Trophoblast cell (in vitro differentiated cells and primary cell): ENCODE results near the gene ITFG1.
"Not testable (repeated sequence)": the region's sequence is repeated elsewhere in the genome, so short reads cannot be mapped to it uniquely, and the experiment has no call there.

Experiments used
- DNase-seq, 2 donors: peaks; one replicate each; pipeline ENCODE4 v3.0.0-alpha.2; 2016
- H2AFZ ChIP-seq: 2 replicates; pipeline ENCODE4 v1.6.1; 2013; ENCODE audit warnings: low read length, moderate library complexity, mild to moderate bottlenecking; ENCODE audit not compliant: insufficient read depth, poor library complexity
- H2AK5ac ChIP-seq: 2 replicates; pipeline ENCODE4 v1.6.1; 2013; ENCODE audit warnings: mild to moderate bottlenecking, low read length
- H2BK120ac ChIP-seq: 2 replicates; pipeline ENCODE4 v1.6.1; 2013; ENCODE audit warnings: low read length, mild to moderate bottlenecking, moderate library complexity; ENCODE audit not compliant: insufficient read depth, poor library complexity
- H2BK12ac ChIP-seq: 2 replicates; pipeline ENCODE4 v1.6.1; 2013; ENCODE audit warnings: mild to moderate bottlenecking, low read length, moderate library complexity
- H2BK5ac ChIP-seq: 2 replicates; pipeline ENCODE4 v1.6.1; 2013; ENCODE audit warnings: low read length, low read depth, moderate library complexity, mild to moderate bottlenecking; ENCODE audit not compliant: poor library complexity
- H3K14ac ChIP-seq: 2 replicates; pipeline ENCODE4 v1.6.1; 2013; ENCODE audit warnings: mild to moderate bottlenecking, low read length
- H3K18ac ChIP-seq: 2 replicates; pipeline ENCODE4 v1.6.1; 2013; ENCODE audit warnings: mild to moderate bottlenecking, low read length
- H3K23ac ChIP-seq: 2 replicates; pipeline ENCODE4 v1.6.1; 2013; ENCODE audit warnings: low read length
- H3K27ac ChIP-seq: 2 replicates; pipeline ENCODE4 v1.5.1; 2013; ENCODE audit warnings: low read depth, mild to moderate bottlenecking, inconsistent platforms, low read length, moderate library complexity
- H3K27me3 ChIP-seq: 2 replicates; pipeline ENCODE4 v1.6.1; 2013; ENCODE audit warnings: inconsistent platforms, mild to moderate bottlenecking, low read length, moderate library complexity; ENCODE audit not compliant: insufficient read depth
- H3K36me3 ChIP-seq, 2 experiments: 1 replicate in 1 of 2; 2 replicates in 1 of 2; pipeline ENCODE4 v1.6.1; 2013; ENCODE audit warnings: low read length in 2 of 2, mild to moderate bottlenecking in 2 of 2, moderate library complexity in 1 of 2; ENCODE audit not compliant: insufficient read depth in 2 of 2, control insufficient read depth in 1 of 2
- H3K4ac ChIP-seq: 2 replicates; pipeline ENCODE4 v1.6.1; 2013; ENCODE audit warnings: low read depth, mild to moderate bottlenecking, low read length, moderate library complexity
- H3K4me1 ChIP-seq, 2 experiments: 1 replicate in 1 of 2; 2 replicates in 1 of 2; pipeline ENCODE4 v1.6.1; 2013; ENCODE audit warnings: low read length in 2 of 2, mild to moderate bottlenecking in 2 of 2, moderate library complexity in 1 of 2; ENCODE audit not compliant: insufficient read depth in 2 of 2, control insufficient read depth in 1 of 2
- H3K4me2 ChIP-seq: 2 replicates; pipeline ENCODE4 v1.6.1; 2013; ENCODE audit warnings: inconsistent platforms, mild to moderate bottlenecking, low read length, moderate library complexity
- H3K4me3 ChIP-seq: 2 replicates; pipeline ENCODE4 v1.5.1; 2013; ENCODE audit warnings: mild to moderate bottlenecking, low read depth, low read length, inconsistent platforms
- H3K79me1 ChIP-seq: one replicate; pipeline ENCODE4 v1.6.1; 2013; ENCODE audit warnings: low read length
- H3K79me2 ChIP-seq: 2 replicates; pipeline ENCODE4 v1.6.1; 2013; ENCODE audit warnings: low read length, mild to moderate bottlenecking; ENCODE audit not compliant: control insufficient read depth, insufficient read depth, poor library complexity
- H3K9ac ChIP-seq: 2 replicates; pipeline ENCODE4 v1.6.1; 2013; ENCODE audit warnings: mild to moderate bottlenecking, low read length
- H3K9me3 ChIP-seq: 2 replicates; pipeline ENCODE4 v1.6.1; 2013; ENCODE audit warnings: low read depth, mild to moderate bottlenecking, control low read depth, inconsistent platforms, low read length; ENCODE audit not compliant: insufficient read depth
- H4K12ac ChIP-seq: 2 replicates; pipeline ENCODE4 v1.6.1; 2013; ENCODE audit warnings: low read depth, mild to moderate bottlenecking, low read length, moderate library complexity
- H4K8ac ChIP-seq: 2 replicates; pipeline ENCODE4 v1.6.1; 2013; ENCODE audit warnings: low read depth, mild to moderate bottlenecking, low read length, moderate library complexity
- H4K91ac ChIP-seq: one replicate; pipeline ENCODE4 v1.6.1; 2013; ENCODE audit warnings: low read depth, mild to moderate bottlenecking, low read length, moderate library complexity
- WGBS: extraction: QIAGEN DNeasy Blood & Tissue Kit; methylation state at CpG from one replicate; pipeline ENCODE4 v1.1.7; 2013; ENCODE audit warnings: missing lambda C conversion rate; ENCODE audit not compliant: insufficient read length, insufficient coverage; ENCODE audit errors: extremely low coverage; 5-methylcytosine and 5-hydroxymethylcytosine counted together

ITFG1 gene

DNA sequence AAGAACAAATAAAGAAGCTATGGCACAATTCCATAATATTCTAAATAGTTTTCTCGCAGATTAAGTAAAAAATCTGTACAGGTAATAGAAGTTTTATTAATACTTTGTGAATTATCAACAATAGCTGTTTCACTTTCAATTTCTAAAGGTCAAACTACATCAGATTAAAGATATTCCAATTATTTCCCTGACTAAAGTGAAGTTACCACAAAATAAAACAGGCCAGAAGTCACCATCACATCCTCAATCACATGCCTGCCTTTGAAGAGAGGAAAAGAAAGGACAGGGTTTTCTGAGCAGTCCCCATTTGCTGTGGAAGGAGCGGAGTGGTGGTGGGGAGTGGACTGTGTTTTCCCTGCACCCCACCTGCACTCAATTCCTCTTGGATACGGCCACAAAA, 11.1 kb downstream of the ITFG1 start:
- Histone ChIP-seq H4K91ac (no peak overlapping the region), H3K4me2 (no peak overlapping the region), H3K79me1 (no peaks in the 10 kb centered on the region), H2AFZ (no peak overlapping the region), H3K23ac (no peak overlapping the region), H3K4me3 (no peak overlapping the region), H2BK12ac (no peak overlapping the region), H3K18ac (no peak overlapping the region), H2BK5ac (no peak overlapping the region), H3K4me1 (peaks cover 0 to 1% of the 10 kb centered on the region in 2 experiments), H3K27me3 (no peaks in the 10 kb centered on the region), H3K36me3 (peaks cover 5 to 7% of the 10 kb centered on the region in 2 experiments), H4K12ac (no peak overlapping the region), H2AK5ac (no peak overlapping the region), H3K27ac (no peak overlapping the region), H2BK120ac (no peak overlapping the region), H3K9ac (no peak overlapping the region), H3K79me2 (no peaks in the 10 kb centered on the region), H4K8ac (no peak overlapping the region), H3K14ac (no peak overlapping the region), H3K4ac (no peak overlapping the region), H3K9me3 (no peaks in the 10 kb centered on the region)
- no peak for DNase-seq
- no CpG with 5 or more reads among the region's 3 CpGs for WGBS

DNA sequence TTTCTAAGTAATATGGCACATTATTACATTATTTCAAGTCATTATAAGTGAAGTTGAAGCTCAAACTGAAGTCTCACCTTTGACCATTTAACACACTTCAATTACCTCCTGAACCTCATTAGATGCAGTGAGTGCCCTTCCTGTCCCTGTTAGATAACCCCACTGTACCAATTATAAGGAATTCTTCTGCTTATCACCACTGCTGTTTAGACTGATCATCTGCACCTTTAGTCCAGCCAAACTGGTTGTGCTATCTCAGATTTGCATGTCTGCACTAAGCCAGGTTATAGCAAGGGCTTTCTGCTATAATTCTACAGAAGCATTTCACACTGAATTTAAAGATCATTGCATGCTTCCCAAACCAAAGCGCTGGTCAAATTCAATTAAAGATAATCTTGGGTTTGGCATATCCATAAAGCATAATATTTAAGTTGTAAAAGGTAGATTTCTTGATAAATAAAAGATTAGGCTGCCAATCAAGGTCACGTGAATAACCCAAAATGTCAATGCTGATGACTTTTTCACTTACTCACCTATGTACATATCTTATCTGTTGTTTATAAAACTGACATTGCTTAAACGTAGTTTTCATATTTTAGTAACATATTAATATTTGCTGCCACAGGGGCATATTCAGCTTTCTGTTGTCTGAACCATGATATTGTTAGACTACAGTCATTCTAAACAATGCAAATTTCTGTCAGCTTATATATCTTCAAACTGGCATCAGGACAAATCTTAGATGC, 11.9 kb downstream of the ITFG1 start:
- WGBS, result no CpG with 5 or more reads among the region's 3 CpGs
- Histone ChIP-seq H2AFZ (no peak overlapping the region), H3K79me1 (no peaks in the 10 kb centered on the region), H2BK120ac (no peak overlapping the region), H4K91ac (no peak overlapping the region), H3K9ac (no peak overlapping the region), H2AK5ac (no peak overlapping the region), H3K4ac (no peak overlapping the region), H3K4me2 (no peak overlapping the region), H3K4me1 (peaks cover 0 to 1% of the 10 kb centered on the region in 2 experiments), H3K23ac (no peak overlapping the region), H2BK12ac (no peak overlapping the region), H3K14ac (no peak overlapping the region), H4K12ac (no peak overlapping the region), H3K36me3 (peaks cover 5 to 7% of the 10 kb centered on the region in 2 experiments), H3K27me3 (no peaks in the 10 kb centered on the region), H3K9me3 (no peaks in the 10 kb centered on the region), H3K79me2 (no peaks in the 10 kb centered on the region), H4K8ac (no peak overlapping the region), H3K4me3 (no peak overlapping the region), H3K27ac (no peak overlapping the region), H2BK5ac (no peak overlapping the region), H3K18ac (no peak overlapping the region)
- DNase-seq, result peak in 1 of 2 donors; percentile 28

DNA sequence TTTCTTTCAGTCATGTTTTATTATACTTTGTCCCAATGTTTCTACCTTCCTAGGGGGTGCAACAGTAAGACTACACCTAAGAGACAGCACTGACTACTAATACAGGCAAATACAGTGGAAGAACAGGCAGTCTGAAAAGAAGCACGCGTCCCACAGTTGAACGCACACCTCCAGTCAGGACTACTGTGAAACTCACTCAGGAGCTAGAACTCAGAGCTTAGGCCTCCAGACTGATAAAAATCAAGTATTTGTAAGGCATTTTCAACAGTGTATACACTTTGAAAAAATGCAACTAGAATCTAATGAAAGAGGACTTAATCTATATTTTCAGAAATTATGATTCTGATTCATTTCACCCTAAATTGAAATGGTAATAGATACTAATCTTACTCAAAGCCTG, 14.4 kb downstream of the ITFG1 start:
- H4K12ac ChIP-seq, result no peak overlapping the region
- no peak overlapping the region for H2BK5ac ChIP-seq
- H3K36me3 ChIP-seq, result peaks cover under 1 to 5% of the 10 kb centered on the region in 2 experiments
- H4K8ac ChIP-seq, result no peak overlapping the region
- H3K23ac ChIP-seq, result no peak overlapping the region
- H3K4me2 ChIP-seq, result no peak overlapping the region
- H3K27ac ChIP-seq, result no peak overlapping the region
- no peaks in the 10 kb centered on the region for H3K79me2 ChIP-seq
- H2AK5ac ChIP-seq, result no peak overlapping the region
- H3K4me3 ChIP-seq, result no peak overlapping the region
- no peak overlapping the region for H4K91ac ChIP-seq
- no peak overlapping the region for H2BK12ac ChIP-seq
- H2BK120ac ChIP-seq, result no peak overlapping the region
- H3K14ac ChIP-seq, result no peak overlapping the region
- DNase-seq, result peak; percentile 63 to 82
- no peaks in the 10 kb centered on the region for H3K79me1 ChIP-seq
- no peak overlapping the region for H3K4ac ChIP-seq
- H3K27me3 ChIP-seq, result no peaks in the 10 kb centered on the region
- no peak overlapping the region for H3K18ac ChIP-seq
- WGBS, result no CpG with 5 or more reads among the region's 3 CpGs
- no peak overlapping the region for H3K9ac ChIP-seq
- H3K4me1 ChIP-seq, result peaks cover 0 to 1% of the 10 kb centered on the region in 2 experiments
- no peak overlapping the region for H2AFZ ChIP-seq
- no peaks in the 10 kb centered on the region for H3K9me3 ChIP-seq

DNA sequence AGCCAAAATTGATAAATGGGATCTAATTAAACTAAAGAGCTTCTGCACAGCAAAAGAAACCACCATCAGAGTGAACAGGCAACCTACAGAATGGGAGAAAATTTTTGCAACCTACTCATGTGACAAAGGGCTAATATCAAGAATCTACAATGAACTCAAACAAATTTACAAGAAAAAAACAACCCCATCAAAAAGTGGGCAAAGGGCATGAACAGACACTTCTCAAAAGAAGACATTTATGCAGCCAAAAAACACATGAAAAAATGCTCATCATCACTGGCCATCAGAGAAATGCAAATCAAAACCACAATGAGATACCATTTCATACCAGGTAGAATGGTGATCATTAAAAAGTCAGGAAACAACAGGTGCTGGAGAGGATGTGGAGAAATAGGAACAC, 18.0 kb downstream of the ITFG1 start:
- H3K14ac ChIP-seq, H3K27ac ChIP-seq, H3K4me1 ChIP-seq, H2AFZ ChIP-seq, H2BK12ac ChIP-seq, H4K12ac ChIP-seq, H3K79me2 ChIP-seq, H2AK5ac ChIP-seq, H3K4ac ChIP-seq, H2BK120ac ChIP-seq, H3K18ac ChIP-seq, H3K79me1 ChIP-seq, H3K9me3 ChIP-seq, H3K27me3 ChIP-seq, H3K9ac ChIP-seq, H4K8ac ChIP-seq, DNase-seq, H3K36me3 ChIP-seq, H3K23ac ChIP-seq, H3K4me3 ChIP-seq, H4K91ac ChIP-seq, H2BK5ac ChIP-seq, H3K4me2 ChIP-seq: not testable (repeated sequence)
